Lower lobe of right lung (tissue), 2 donors: ENCODE measurements around the gene MYBPHL. TPM values are rescaled to one million over a fixed set of nuclear protein-coding genes. Genes with fewer than 3 reads are reported as not detected.
A peak's percentile ranks its signal among the peaks of the same experiment; 100 is the strongest.
"Not testable (repeated sequence)": the region's sequence is repeated elsewhere in the genome, so short reads cannot be mapped to it uniquely, and the experiment has no call there.

Experiments used
- ATAC-seq, 2 donors: fragments of 200-7000 bp; cut with Tn5 transposase; one replicate each; pipeline ENCODE4 v1.9.1; 2020 to 2022; ENCODE audit warnings: mild to moderate bottlenecking in 2 of 2, moderate library complexity in 2 of 2
- DNase-seq: peaks from one replicate; pipeline ENCODE4 v3.0.0-alpha.2; 2020
- H3K27ac ChIP-seq: fragments of 200-600 bp; one replicate; pipeline ENCODE4 v1.8.0; 2022
- H3K27me3 ChIP-seq: fragments of 200-600 bp; one replicate; pipeline ENCODE4 v1.8.0; 2022; ENCODE audit warnings: low read depth
- H3K36me3 ChIP-seq: fragments of 200-600 bp; one replicate; pipeline ENCODE4 v1.8.0; 2022; ENCODE audit warnings: mild to moderate bottlenecking
- H3K4me1 ChIP-seq: fragments of 200-600 bp; one replicate; pipeline ENCODE4 v1.8.0; 2022
- H3K4me3 ChIP-seq: fragments of 200-600 bp; one replicate; pipeline ENCODE4 v1.8.0; 2022; ENCODE audit warnings: mild to moderate bottlenecking
- H3K9me3 ChIP-seq: fragments of 200-600 bp; one replicate; pipeline ENCODE4 v1.8.0; 2022
- CTCF ChIP-seq: fragments of 200-600 bp; IDR thresholded peaks from one replicate; pipeline ENCODE4 v1.8.0; 2022; ENCODE audit warnings: antibody characterized with exemption, mild to moderate bottlenecking
- intact Hi-C: fragments of 100-400 bp; cut with DNase I; formaldehyde crosslinking; loops from one replicate; pipeline ENCODE4 v1.11.0; 2022
- total RNA-seq: library from RNA; stranded (reverse); fragmentation: NEBNext Ultra II Directional; extraction: Animal tissue kit (Norgen Biotek cat#: 25700); gene quantifications from one replicate; pipeline ENCODE4 v1.2.1, GENCODE V29; 2021
- donor health status: DM: no; HTN: yes; CAD: no; lungs with severe emphysema.

The MYBPHL gene
- total RNA-seq, 1 donor from 2014 or later, result 2.8 TPM

GRCh38 chr1:109314795-109315194 is 8.0 kb upstream of the MYBPHL start:
- TF ChIP-seq CTCF, result no peak
- no peaks in the 10 kb centered on the region for H3K27me3 ChIP-seq
- peaks cover 92% of the 10 kb centered on the region for H3K36me3 ChIP-seq
- DNase-seq (no peak), ATAC-seq (no peak)
- no peaks in the 10 kb centered on the region for H3K9me3 ChIP-seq
- intact Hi-C loops, result no loop called here
- peaks cover 10% of the 10 kb centered on the region for H3K4me1 ChIP-seq
- no peak overlapping the region for H3K27ac ChIP-seq
- H3K4me3 ChIP-seq, result no peak overlapping the region

DNA sequence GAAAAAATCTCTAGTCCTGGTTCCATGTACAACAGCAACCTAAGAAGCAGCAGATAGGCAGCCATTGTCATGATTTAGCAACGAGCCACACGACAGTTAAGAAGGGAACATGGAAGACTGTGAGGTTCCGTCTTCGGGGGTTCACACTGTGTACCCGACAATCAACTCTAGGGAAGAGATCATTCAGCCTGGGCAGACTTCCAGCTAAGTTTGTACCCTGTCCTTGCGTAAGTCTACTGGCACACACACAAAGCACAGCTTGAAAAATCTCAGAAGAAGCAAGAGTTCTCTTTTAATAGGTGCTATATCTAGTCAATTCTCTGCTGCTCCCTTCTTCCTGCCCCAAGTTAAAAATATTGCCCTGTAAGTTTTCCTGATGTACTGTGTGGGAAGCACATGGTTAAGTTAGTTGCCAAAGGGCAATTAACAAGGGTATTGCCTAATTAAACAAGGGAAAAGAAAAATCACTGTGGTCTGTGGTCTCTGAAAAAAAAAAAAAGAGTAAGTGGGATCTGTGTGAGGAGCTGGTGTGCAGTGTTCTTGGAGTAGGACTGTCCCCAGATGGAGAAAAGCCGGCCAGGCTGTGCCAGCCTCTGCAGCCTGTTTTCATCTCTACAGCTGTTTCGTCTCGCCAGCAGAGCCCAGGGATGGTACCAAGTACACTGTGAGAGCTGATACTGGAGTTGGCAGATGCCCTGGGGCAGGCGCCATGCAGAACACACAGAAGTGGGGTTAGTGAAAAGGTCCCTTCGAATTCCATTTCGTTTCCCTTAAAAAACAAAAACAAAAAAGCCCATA is 6.4 kb upstream of the MYBPHL start:
- peak; percentile 29 to 64 for ATAC-seq
- intact Hi-C loops, result no loop called here
- no peak for DNase-seq
- Histone ChIP-seq H3K4me1 (peaks cover 10% of the 10 kb centered on the region), H3K4me3 (no peak overlapping the region), H3K9me3 (no peaks in the 10 kb centered on the region), H3K27ac (no peak overlapping the region), H3K27me3 (no peaks in the 10 kb centered on the region), H3K36me3 (peaks cover 76% of the 10 kb centered on the region)
- no peak for TF ChIP-seq CTCF

- TF ChIP-seq CTCF, result no peak
- peaks cover 19% of the 10 kb centered on the region for H3K4me1 ChIP-seq
- H3K9me3 ChIP-seq, result no peaks in the 10 kb centered on the region
- no peaks in the 10 kb centered on the region for H3K27me3 ChIP-seq
- H3K27ac ChIP-seq, result no peak overlapping the region
- no peak overlapping the region for H3K4me3 ChIP-seq
- H3K36me3 ChIP-seq, result peaks cover 67% of the 10 kb centered on the region
- DNase-seq, result no peak
- ATAC-seq, result no peak
- intact Hi-C loops, result no loop called here
Measured at GRCh38 chr1:109312246-109312645, 5.4 kb upstream of the MYBPHL start.

DNA sequence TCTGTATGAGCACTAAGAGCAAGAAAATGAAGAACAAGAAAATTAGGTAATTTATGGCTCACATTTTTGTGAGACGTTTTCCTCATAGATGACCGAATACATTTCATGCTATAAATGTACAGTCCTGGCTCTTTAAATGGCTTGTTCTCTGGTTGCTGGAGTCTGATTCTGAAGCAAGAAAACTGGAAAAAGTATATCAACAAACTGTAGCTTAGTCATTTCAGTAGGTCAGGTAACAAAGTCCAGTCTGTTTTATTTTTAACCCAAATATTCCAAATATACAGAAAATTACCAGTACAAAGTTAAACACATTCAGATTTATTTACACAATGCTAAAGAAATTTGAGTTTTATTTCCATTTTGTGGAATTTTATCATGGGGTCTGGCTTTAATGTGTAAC is 2.5 kb upstream of the MYBPHL start:
- intact Hi-C loops, result no loop called here
- TF ChIP-seq CTCF, result no peak
- no peak overlapping the region for H3K27ac ChIP-seq
- H3K27me3 ChIP-seq, result no peaks in the 10 kb centered on the region
- no peaks in the 10 kb centered on the region for H3K9me3 ChIP-seq
- no peak overlapping the region for H3K4me3 ChIP-seq
- peaks cover 47% of the 10 kb centered on the region for H3K4me1 ChIP-seq
- no peak for ATAC-seq
- H3K36me3 ChIP-seq, result peaks cover 38% of the 10 kb centered on the region
- no peak for DNase-seq

DNA sequence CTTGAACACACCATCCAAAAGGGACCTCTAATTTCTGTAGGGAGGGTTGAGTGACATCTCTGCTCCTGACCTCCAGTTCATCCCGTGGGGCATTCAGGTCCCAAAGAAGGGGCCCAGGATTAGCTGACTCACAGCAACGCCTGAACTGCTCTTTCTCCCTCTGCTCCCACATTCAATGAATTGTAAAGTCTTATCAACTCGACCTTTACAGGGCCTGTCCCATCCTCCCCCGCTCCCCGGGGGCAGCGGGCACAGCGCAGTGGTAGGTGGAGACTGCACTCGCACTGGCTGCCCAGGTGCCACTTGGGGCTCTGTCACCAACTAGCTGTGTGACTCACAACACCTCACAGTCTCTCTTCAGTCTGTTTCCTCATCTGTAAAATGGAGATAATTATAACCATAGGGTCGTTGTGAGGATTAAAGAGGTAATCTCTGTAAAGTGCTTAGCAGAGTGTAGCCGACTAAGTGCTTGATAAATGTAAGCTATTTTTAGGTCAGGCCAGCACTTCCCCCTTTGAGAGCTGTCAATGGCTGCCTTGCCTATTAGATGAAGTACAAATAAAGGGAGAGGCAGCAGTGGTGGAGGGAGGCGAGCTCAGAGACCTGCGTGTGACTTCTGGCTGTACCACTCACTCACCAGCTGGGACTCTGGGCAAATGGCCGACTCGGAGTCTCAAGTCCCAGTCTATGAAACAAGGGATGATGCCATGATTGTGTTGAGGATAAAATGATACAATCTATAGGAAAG is 637 bp upstream of the MYBPHL start:
- intact Hi-C loops, result no loop called here
- Histone ChIP-seq H3K27me3 (no peaks in the 10 kb centered on the region), H3K9me3 (no peaks in the 10 kb centered on the region), H3K27ac (peak overlapping the region; percentile 67), H3K36me3 (peaks cover 20% of the 10 kb centered on the region), H3K4me1 (peaks cover 45% of the 10 kb centered on the region), H3K4me3 (no peak overlapping the region)
- DNase-seq, result peak; percentile 68
- peak; percentile 85 to 91 for ATAC-seq
- TF ChIP-seq CTCF, result no peak

DNA sequence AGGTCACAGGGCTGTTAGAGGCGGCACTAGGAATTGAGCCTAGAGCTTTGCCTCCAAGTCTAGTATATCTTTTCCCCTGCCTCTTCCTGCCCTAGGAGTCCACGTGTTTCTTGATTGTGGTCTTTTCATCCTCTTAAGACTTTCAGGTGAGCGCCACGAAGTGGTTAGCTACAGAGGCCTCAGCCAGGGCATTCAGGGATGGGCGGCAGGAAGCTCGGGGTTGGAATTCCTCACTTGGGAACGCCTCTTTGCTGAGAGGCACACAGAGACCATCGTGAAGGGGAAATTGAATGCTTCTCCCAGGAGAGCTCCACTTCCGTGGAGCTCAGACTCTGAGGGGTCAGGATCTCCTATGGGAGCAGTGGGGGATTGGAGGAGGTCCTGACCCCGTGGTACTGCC is 820 bp downstream of the MYBPHL start:
- intact Hi-C loops, H3K36me3 ChIP-seq, H3K4me3 ChIP-seq, H3K27me3 ChIP-seq, H3K9me3 ChIP-seq: not testable (repeated sequence)
- Histone ChIP-seq H3K27ac (peak overlapping the region; percentile 67), H3K4me1 (peaks cover 45% of the 10 kb centered on the region)
- DNase-seq (peak; percentile 59), ATAC-seq (peak; percentile 64 to 81)
